Skeletal muscle tissue (tissue), 4 donors: ENCODE results near the gene PGLYRP4. TPM values are rescaled to one million over a fixed set of nuclear protein-coding genes. Genes with fewer than 3 reads are reported as not detected.

Experiments used
- H3K27ac ChIP-seq: one replicate; pipeline ENCODE4 v1.7.0; 2013; ENCODE audit warnings: mild to moderate bottlenecking, low read depth, low read length, inconsistent platforms
- H3K27me3 ChIP-seq, 3 donors: one replicate each; pipeline ENCODE4 v1.7.0; 2013; ENCODE audit warnings: low read length in 3 of 3; ENCODE audit not compliant: control insufficient read depth in 3 of 3, insufficient read depth in 3 of 3
- H3K36me3 ChIP-seq, 3 donors: one replicate each; pipeline ENCODE4 v1.7.0; 2013; ENCODE audit warnings: low read length in 3 of 3; ENCODE audit not compliant: control insufficient read depth in 3 of 3, insufficient read depth in 3 of 3
- H3K4me1 ChIP-seq, 3 donors: one replicate each; pipeline ENCODE4 v1.7.0; 2013; ENCODE audit warnings: low read length in 3 of 3, mild to moderate bottlenecking in 3 of 3; ENCODE audit not compliant: control insufficient read depth in 3 of 3, insufficient read depth in 3 of 3
- H3K4me3 ChIP-seq, 3 donors: one replicate each; pipeline ENCODE4 v1.7.0; 2013; ENCODE audit warnings: low read length in 3 of 3
- H3K9ac ChIP-seq, 3 donors: one replicate each; pipeline ENCODE4 v1.7.0; 2013; ENCODE audit warnings: low read length in 3 of 3, mild to moderate bottlenecking in 3 of 3, moderate library complexity in 2 of 3, low read depth in 1 of 3
- H3K9me3 ChIP-seq, 3 donors: one replicate each; pipeline ENCODE4 v1.7.0; 2013; ENCODE audit warnings: low read length in 3 of 3; ENCODE audit not compliant: control insufficient read depth in 3 of 3
- total RNA-seq: library from RNA; depleted of rRNA; stranded (reverse); fragments of >200 nt; gene quantifications from one replicate; pipeline ENCODE4 v1.2.3, GENCODE V29; 2014
- donor health status: Osteomylitis.

The PGLYRP4 gene
- total RNA-seq, 1 donor from 2014 or later, result not detected

DNA sequence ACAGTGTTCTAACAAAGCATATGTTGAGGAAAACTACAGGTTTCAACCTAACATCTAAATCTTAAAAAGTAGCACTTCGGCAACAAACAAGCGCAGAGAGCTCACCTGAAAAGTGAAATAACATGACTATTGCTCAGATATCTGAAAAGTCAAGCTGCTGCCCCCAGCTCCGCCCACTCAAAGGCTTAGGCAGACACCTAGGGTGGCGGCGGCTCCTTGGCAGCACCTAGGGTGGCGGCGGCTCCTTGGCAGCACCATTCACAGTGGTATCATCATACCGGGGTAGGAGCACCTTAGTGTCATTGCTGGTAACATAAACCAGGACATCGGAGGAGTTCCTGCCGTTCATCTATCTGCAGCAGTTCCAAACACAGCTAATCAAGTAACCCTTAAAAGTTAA, 30.9 kb upstream of the PGLYRP4 start:
- Histone ChIP-seq H3K4me3 (no peak overlapping the region), H3K9me3 (peaks cover 0 to 4% (median 2%) of the 10 kb centered on the region in 3 donors), H3K27ac (no peak overlapping the region), H3K27me3 (no peaks in the 10 kb centered on the region), H3K4me1 (no peaks in the 10 kb centered on the region), H3K36me3 (no peaks in the 10 kb centered on the region), H3K9ac (no peak overlapping the region)

DNA sequence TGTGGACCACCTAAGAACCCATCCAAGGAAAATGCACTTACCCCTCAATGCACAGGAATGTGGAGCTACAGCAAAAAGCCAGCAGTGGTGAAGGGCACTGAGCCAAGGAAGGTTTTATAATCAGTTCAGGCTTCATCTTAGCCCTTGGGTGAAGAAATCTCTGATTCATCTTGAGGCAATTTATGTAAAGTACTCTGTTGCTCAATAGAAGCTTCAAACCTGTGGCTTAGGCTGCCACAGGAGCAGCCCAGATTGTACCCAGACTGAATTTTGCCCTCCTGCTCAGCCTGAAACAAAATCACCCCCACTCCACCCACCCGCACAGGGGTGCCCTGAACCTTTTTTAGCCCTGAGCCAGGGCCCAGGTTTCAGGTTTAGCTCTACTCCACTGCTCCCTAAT, 26.9 kb upstream of the PGLYRP4 start, which contains the start of gene S100A12:
Gene S100A12 (minus strand): TSS at position 111 of the 400 bp plus-strand sequence. CDS start 1,029 bp downstream, outside the sequence.
- Histone ChIP-seq H3K9ac (no peak within 1 kb of the TSS), H3K4me3 (no peak within 1 kb of the TSS), H3K27ac (no peak within 1 kb of the TSS), H3K9me3 (peaks cover 0 to under 1% (median 0%) of the 10 kb centered on the region in 3 donors), H3K4me1 (no peaks in the 10 kb centered on the region), H3K36me3 (no peaks in the 10 kb centered on the region), H3K27me3 (peaks cover 0 to 3% (median 0%) of the 10 kb centered on the region in 3 donors)

DNA sequence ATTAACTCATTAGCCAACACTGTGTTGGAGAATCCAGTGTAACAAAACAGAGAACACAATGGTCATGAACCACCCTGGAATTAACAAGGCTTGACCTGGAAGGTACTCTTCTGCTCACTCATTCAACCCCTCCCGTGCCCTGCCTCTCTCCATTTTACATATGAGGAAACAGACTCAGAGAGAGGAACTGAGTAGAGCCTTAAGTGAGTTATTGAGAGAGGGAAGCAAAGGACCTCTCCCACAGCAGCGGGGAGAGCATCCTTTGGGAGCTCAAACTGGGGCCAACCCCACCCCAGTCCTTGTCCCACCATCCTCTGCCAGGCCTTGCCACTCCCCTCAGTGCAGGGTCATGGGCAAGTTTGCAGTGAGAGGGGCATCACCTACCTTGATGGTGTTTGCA, 25.4 kb upstream of the PGLYRP4 start:
- Histone ChIP-seq H3K27ac (no peak overlapping the region), H3K4me1 (no peaks in the 10 kb centered on the region)

DNA sequence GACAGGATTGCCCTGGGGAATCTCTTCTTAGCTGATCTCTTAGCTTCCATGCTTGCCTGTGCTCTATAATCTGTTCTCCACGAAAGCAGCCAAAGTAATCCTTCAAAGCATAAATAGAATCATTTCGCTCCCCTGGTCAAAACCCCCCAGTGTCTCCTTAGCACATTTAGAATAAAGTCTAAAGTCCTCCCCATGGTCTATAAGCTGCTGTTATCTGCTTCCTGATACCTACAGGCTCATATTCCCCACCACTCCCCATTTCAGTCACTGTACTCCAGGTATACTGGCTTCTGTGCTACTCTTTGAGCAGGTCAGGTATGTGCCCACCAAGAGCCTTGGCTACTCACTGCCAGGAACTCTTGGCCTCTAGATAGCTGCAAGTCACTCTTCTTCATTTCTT, 23.9 kb upstream of the PGLYRP4 start:
- H3K9ac ChIP-seq, result no peak overlapping the region
- no peak overlapping the region for H3K27ac ChIP-seq
- H3K27me3 ChIP-seq, result peaks cover 0 to 3% (median 0%) of the 10 kb centered on the region in 3 donors
- H3K4me1 ChIP-seq, result no peaks in the 10 kb centered on the region
- H3K36me3 ChIP-seq, result no peaks in the 10 kb centered on the region
- no peak overlapping the region for H3K4me3 ChIP-seq
- H3K9me3 ChIP-seq, result no peaks in the 10 kb centered on the region

More for the DNA sequence above, 25.4 kb upstream of the PGLYRP4 start:
- Histone ChIP-seq H3K9me3 (no peaks in the 10 kb centered on the region), H3K9ac (no peak overlapping the region), H3K4me3 (no peak overlapping the region), H3K36me3 (no peaks in the 10 kb centered on the region), H3K27me3 (peaks cover 0 to 3% (median 0%) of the 10 kb centered on the region in 3 donors)

DNA sequence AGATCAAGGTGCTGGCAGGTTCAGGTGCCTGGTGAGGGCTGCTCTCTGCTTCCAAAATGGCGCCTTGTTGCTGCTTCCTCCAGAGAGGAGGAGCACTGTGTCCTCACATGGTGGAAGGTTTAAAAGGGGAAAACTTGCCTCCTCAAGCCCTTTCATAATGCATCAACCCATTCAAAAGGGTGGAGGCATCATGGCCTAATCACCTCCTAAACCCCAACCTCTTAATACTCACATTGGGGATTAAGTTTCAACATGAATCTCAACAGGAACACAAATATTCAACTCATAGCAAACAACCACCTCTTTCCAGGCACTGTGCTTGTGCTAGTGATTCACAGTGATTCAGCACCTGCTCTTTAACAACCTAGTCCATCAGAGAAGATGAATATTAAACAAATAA, 22.6 kb upstream of the PGLYRP4 start:
- Histone ChIP-seq H3K4me3 (no peak overlapping the region), H3K27ac (no peak overlapping the region), H3K9me3 (no peaks in the 10 kb centered on the region), H3K4me1 (no peaks in the 10 kb centered on the region), H3K36me3 (no peaks in the 10 kb centered on the region), H3K9ac (no peak overlapping the region), H3K27me3 (peaks cover 0 to 3% (median 0%) of the 10 kb centered on the region in 3 donors)

DNA sequence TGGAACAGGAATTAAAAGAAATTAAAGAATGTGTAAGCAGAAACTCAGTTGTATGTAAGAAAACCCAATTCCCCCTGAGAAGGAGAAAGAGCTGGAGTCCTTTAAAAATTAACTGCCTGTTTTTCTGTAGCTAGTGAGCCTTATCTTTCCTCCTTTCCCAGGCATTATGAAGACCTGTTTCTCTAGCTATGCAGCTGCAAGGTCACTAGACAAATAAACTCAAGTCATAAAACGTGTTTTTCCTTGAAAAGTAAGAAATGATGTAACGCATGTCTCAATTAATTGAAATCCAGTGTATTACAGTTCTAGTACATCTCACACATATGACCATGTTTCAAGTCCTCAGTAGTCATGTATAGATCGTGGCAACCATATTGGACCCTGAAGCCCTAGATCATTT, 21.5 kb upstream of the PGLYRP4 start:
- Histone ChIP-seq H3K4me1 (peaks cover 2 to 7% (median 5%) of the 10 kb centered on the region in 3 donors), H3K4me3 (no peak overlapping the region), H3K27ac (no peak overlapping the region), H3K27me3 (peaks cover 0 to 6% (median 0%) of the 10 kb centered on the region in 3 donors), H3K36me3 (no peaks in the 10 kb centered on the region), H3K9ac (no peak overlapping the region), H3K9me3 (no peaks in the 10 kb centered on the region)

DNA sequence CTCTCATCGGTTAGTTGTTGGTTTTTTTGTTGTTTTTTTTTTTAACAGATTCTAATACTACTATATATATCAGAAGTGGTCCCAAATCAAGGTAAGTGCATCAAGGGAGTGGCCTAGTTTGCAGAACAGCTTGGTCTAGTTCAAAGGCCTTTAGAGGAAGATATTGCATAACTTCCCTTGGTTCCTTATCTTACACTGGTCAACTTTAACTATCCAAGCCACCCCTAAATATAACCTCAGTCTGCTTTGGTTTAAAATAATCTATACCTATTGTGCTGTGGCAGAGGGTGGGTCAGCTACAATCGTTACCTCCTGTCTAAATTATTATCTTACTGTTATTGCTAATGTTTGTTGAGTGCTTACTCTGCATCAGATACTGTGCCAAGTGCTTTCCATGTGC, 19.9 kb upstream of the PGLYRP4 start:
- H3K27ac ChIP-seq, result no peak overlapping the region
- peaks cover 0 to 6% (median 0%) of the 10 kb centered on the region in 3 donors for H3K27me3 ChIP-seq
- H3K9ac ChIP-seq, result no peak overlapping the region
- no peaks in the 10 kb centered on the region for H3K36me3 ChIP-seq
- peaks cover 2 to 9% (median 5%) of the 10 kb centered on the region in 3 donors for H3K4me1 ChIP-seq
- H3K4me3 ChIP-seq, result no peak overlapping the region
- no peaks in the 10 kb centered on the region for H3K9me3 ChIP-seq

DNA sequence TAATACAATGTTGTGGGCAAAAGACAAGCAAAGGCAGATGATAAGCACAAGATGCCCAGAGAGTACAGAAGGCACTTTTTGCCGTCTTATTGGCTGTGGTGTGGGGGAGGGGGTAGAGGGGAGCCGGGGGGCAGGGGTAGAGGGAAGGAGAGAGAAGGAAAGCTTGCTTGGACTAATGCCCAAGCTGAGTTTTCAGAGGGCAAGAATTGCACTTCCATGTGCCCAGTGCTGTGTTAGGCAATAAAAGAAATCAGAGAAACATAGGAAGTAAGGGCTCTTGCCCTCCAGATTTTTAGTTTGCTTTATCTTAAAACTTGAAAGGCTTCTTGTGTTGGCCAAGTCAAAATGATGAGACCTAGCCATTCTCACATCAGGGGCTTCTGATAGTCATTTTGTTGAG, 18.4 kb upstream of the PGLYRP4 start:
- Histone ChIP-seq H3K4me1 (peaks cover 2 to 9% (median 5%) of the 10 kb centered on the region in 3 donors), H3K4me3 (no peak overlapping the region), H3K9me3 (no peaks in the 10 kb centered on the region), H3K9ac (no peak overlapping the region), H3K27ac (no peak overlapping the region), H3K27me3 (peaks cover 0 to 6% (median 0%) of the 10 kb centered on the region in 3 donors), H3K36me3 (no peaks in the 10 kb centered on the region)

DNA sequence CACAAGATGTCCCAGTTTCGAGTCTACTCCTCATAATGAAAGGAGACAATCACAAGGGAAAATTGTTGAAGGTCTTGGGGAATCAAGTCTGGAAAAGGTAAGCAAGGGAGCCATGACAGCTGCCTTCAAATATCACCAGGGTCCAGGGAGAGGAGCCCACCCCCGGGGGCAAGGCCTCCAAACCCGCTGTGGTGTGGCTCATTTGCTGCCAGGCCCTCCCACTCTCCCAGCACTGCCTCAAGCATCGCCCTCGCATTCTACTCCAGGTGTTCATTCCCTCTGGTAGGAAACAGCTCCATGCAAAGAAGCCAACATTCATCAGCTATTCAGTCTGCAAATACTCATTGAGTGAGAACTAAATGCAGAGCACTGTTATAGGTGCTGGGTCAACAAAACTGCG, 17.6 kb upstream of the PGLYRP4 start:
- H3K27ac ChIP-seq, result no peak overlapping the region
- no peak overlapping the region for H3K9ac ChIP-seq
- H3K4me1 ChIP-seq, result peaks cover 2 to 9% (median 5%) of the 10 kb centered on the region in 3 donors
- H3K4me3 ChIP-seq, result no peak overlapping the region
- H3K36me3 ChIP-seq, result no peaks in the 10 kb centered on the region
- H3K9me3 ChIP-seq, result no peaks in the 10 kb centered on the region
- peaks cover 0 to 4% (median 0%) of the 10 kb centered on the region in 3 donors for H3K27me3 ChIP-seq

DNA sequence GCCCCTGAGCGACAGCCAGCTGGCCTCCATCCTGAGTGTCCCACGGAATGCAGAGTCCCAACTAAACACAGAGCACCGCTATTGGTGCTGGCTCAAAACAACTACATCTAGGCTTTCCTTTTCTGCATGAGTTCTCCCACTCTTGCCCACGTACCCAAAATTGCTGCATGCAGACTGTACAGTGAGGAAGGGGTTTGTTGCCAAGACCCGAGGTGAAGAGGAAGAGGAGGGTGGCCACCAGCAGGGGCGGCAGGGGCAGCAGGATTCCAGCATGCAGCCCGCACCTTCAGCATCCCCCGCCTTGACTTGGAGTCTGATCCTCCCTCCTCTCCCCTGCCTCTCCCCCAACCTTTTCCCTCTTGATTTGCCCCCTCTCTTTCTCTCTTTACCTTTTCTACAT, 17.1 kb upstream of the PGLYRP4 start:
- Histone ChIP-seq H3K9ac (no peak overlapping the region), H3K27ac (no peak overlapping the region), H3K4me3 (no peak overlapping the region), H3K36me3 (no peaks in the 10 kb centered on the region), H3K27me3 (peaks cover 0 to 3% (median 0%) of the 10 kb centered on the region in 3 donors), H3K9me3 (no peaks in the 10 kb centered on the region), H3K4me1 (peaks cover 2 to 9% (median 6%) of the 10 kb centered on the region in 3 donors)
